ENCODE results near the gene TFB1M.

TFB1M gene

DNA sequence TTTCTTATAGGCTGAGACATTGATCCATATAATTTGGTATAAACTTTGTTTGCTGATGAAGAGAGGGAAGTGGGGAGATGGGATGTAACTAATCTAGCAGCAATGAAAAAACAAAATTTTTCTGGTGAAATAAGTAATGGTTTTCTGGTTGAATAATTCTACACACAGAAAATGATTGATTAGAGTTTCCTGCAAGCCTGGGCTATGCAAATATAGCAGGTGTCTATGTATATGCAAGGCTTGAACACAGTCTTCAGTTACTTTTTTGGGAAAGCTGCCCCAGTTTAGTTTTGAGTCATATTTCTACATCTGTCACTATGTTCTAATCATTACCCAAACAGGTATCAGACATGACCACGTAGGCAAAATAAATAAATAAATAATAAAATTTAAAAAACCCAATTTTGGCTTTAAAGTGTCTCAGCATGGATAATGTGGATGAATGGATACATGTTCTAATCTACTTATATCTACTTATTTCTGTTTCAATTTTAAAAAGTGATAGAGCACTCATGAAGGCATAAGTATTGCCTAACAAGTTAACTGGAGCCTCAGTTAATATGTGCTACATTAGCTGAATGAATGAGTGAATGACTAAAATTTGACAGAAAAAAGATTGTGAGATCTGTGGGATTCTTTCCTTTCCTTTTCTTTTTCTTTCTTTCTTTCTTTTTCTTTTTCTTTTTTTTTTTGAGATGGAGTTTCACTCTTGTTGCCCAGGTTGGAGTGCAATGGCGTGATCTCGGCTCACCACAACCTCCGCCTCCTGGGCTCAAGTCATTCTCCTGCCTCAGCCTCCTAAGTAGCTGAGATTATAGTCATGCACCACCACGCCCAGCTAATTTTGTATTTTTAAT lies 37.2 kb upstream of the TFB1M start:
- POLR2A ChIA-PET, result no interaction called here
- Histone ChIP-seq H3K27ac (ENCODE audit: extremely low read depth, low read depth, low read length) (no peak overlapping the region), H3K4me3 (ENCODE audit: low read depth, low read length) (no peak overlapping the region), H3K9me3 (ENCODE audit: control insufficient read depth, insufficient read depth, low read depth, low read length) (no peaks in the 10 kb centered on the region), H3K36me3 (ENCODE audit: control insufficient read depth in 2 of 2, insufficient read depth in 1 of 2, low read length in 2 of 2) (no peaks in the 10 kb centered on the region), H3K4me1 (ENCODE audit: control insufficient read depth, insufficient read depth, low read length) (no peaks in the 10 kb centered on the region)
- CTCF ChIA-PET, result interaction anchor here (0.6 to 0.7 kb wide), 3 partner anchors 331 to 1739 kb away, joined by 3 to 4 read pairs (median 4); no protein-coding TSS in a partner anchor
- TF ChIP-seq, protein P1, sequence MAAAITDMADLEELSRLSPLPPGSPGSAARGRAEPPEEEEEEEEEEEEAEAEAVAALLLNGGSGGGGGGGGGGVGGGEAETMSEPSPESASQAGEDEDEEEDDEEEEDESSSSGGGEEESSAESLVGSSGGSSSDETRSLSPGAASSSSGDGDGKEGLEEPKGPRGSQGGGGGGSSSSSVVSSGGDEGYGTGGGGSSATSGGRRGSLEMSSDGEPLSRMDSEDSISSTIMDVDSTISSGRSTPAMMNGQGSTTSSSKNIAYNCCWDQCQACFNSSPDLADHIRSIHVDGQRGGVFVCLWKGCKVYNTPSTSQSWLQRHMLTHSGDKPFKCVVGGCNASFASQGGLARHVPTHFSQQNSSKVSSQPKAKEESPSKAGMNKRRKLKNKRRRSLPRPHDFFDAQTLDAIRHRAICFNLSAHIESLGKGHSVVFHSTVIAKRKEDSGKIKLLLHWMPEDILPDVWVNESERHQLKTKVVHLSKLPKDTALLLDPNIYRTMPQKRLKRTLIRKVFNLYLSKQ (tag by site-specific recombination; IDR thresholded peaks at IDR 0.05; ENCODE audit: borderline replicate concordance), result no peak
- TF ChIP-seq ZNF548 (tag by site-specific recombination; IDR thresholded peaks at IDR 0.05) (no peak), SALL2 (tag by site-specific recombination; IDR thresholded peaks at IDR 0.05; ENCODE audit: borderline replicate concordance) (no peak), KLF1 (tag by site-specific recombination; IDR thresholded peaks at IDR 0.05) (no peak), ZNF785 (tag by site-specific recombination; IDR thresholded peaks at IDR 0.05) (no peak), OSR2 (tag by site-specific recombination; IDR thresholded peaks at IDR 0.05) (no peak), ZFP41 (tag by site-specific recombination; IDR thresholded peaks at IDR 0.05; ENCODE audit: borderline replicate concordance) (no peak), ZNF423 (tag by site-specific recombination; IDR thresholded peaks at IDR 0.05) (no peak), KLF16 (tag by site-specific recombination; IDR thresholded peaks at IDR 0.05) (no peak)
- TF ChIP-seq, protein P2, sequence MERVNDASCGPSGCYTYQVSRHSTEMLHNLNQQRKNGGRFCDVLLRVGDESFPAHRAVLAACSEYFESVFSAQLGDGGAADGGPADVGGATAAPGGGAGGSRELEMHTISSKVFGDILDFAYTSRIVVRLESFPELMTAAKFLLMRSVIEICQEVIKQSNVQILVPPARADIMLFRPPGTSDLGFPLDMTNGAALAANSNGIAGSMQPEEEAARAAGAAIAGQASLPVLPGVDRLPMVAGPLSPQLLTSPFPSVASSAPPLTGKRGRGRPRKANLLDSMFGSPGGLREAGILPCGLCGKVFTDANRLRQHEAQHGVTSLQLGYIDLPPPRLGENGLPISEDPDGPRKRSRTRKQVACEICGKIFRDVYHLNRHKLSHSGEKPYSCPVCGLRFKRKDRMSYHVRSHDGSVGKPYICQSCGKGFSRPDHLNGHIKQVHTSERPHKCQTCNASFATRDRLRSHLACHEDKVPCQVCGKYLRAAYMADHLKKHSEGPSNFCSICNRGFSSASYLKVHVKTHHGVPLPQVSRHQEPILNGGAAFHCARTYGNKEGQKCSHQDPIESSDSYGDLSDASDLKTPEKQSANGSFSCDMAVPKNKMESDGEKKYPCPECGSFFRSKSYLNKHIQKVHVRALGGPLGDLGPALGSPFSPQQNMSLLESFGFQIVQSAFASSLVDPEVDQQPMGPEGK (tag by site-specific recombination; IDR thresholded peaks at IDR 0.05), result no peak

DNA sequence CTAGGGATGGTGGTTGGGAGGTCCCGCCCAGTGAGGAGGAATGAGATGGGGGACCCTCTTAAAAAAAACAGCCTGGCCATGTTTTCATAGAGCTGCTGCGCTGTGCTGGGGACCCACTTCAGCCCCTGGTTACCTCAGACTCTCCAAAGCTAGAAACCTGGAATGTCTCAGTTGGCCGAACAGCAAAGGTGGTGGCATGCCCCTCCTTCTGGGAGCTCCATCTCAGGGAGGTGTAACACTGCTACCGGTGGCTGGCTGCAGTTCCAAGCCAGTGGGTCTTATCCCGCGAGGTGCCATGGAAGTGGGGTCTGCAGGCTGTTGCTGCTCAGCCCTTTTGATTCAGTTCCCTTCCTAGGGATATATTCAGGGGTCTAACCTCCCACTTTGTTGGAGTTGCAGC lies 35.7 kb upstream of the TFB1M start:
- POLR2A ChIA-PET, result no interaction called here
- TF ChIP-seq, protein P3, sequence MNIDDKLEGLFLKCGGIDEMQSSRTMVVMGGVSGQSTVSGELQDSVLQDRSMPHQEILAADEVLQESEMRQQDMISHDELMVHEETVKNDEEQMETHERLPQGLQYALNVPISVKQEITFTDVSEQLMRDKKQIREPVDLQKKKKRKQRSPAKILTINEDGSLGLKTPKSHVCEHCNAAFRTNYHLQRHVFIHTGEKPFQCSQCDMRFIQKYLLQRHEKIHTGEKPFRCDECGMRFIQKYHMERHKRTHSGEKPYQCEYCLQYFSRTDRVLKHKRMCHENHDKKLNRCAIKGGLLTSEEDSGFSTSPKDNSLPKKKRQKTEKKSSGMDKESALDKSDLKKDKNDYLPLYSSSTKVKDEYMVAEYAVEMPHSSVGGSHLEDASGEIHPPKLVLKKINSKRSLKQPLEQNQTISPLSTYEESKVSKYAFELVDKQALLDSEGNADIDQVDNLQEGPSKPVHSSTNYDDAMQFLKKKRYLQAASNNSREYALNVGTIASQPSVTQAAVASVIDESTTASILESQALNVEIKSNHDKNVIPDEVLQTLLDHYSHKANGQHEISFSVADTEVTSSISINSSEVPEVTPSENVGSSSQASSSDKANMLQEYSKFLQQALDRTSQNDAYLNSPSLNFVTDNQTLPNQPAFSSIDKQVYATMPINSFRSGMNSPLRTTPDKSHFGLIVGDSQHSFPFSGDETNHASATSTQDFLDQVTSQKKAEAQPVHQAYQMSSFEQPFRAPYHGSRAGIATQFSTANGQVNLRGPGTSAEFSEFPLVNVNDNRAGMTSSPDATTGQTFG (tag by site-specific recombination; IDR thresholded peaks at IDR 0.05; ENCODE audit: borderline replicate concordance), result no peak
- no peak for TF ChIP-seq KLF9 (tag by site-specific recombination; IDR thresholded peaks at IDR 0.05; ENCODE audit: low read depth)
- TF ChIP-seq, protein P4, sequence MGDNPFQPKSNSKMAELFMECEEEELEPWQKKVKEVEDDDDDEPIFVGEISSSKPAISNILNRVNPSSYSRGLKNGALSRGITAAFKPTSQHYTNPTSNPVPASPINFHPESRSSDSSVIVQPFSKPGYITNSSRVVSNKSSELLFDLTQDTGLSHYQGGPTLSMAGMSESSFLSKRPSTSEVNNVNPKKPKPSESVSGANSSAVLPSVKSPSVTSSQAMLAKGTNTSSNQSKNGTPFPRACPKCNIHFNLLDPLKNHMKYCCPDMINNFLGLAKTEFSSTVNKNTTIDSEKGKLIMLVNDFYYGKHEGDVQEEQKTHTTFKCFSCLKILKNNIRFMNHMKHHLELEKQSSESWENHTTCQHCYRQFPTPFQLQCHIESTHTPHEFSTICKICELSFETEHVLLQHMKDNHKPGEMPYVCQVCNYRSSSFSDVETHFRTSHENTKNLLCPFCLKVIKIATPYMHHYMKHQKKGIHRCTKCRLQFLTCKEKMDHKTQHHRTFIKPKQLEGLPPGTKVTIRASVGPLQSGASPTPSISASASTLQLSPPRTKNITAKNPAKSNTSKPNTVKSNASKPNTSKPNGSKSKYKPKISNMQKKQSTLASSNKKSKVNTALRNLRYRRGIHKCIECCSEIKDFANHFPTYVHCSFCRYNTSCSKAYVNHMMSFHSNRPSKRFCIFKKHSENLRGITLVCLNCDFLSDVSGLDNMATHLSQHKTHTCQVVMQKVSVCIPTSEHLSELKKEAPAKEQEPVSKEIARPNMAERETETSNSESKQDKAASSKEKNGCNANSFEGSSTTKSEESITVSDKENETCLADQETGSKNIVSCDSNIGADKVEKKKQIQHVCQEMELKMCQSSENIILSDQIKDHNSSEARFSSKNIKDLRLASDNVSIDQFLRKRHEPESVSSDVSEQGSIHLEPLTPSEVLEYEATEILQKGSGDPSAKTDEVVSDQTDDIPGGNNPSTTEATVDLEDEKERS (tag by site-specific recombination; IDR thresholded peaks at IDR 0.05), result no peak
- no peak for TF ChIP-seq ZNF560 (tag by site-specific recombination; IDR thresholded peaks at IDR 0.05; ENCODE audit: borderline replicate concordance)
- TF ChIP-seq, protein P5, sequence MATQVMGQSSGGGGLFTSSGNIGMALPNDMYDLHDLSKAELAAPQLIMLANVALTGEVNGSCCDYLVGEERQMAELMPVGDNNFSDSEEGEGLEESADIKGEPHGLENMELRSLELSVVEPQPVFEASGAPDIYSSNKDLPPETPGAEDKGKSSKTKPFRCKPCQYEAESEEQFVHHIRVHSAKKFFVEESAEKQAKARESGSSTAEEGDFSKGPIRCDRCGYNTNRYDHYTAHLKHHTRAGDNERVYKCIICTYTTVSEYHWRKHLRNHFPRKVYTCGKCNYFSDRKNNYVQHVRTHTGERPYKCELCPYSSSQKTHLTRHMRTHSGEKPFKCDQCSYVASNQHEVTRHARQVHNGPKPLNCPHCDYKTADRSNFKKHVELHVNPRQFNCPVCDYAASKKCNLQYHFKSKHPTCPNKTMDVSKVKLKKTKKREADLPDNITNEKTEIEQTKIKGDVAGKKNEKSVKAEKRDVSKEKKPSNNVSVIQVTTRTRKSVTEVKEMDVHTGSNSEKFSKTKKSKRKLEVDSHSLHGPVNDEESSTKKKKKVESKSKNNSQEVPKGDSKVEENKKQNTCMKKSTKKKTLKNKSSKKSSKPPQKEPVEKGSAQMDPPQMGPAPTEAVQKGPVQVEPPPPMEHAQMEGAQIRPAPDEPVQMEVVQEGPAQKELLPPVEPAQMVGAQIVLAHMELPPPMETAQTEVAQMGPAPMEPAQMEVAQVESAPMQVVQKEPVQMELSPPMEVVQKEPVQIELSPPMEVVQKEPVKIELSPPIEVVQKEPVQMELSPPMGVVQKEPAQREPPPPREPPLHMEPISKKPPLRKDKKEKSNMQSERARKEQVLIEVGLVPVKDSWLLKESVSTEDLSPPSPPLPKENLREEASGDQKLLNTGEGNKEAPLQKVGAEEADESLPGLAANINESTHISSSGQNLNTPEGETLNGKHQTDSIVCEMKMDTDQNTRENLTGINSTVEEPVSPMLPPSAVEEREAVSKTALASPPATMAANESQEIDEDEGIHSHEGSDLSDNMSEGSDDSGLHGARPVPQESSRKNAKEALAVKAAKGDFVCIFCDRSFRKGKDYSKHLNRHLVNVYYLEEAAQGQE (tag by site-specific recombination; IDR thresholded peaks at IDR 0.05), result no peak
- TF ChIP-seq ZSCAN16 (tag by site-specific recombination; IDR thresholded peaks at IDR 0.05), result no peak
- TF ChIP-seq ZIC2 (tag by site-specific recombination; IDR thresholded peaks at IDR 0.05), result no peak
- TF ChIP-seq, protein P6, sequence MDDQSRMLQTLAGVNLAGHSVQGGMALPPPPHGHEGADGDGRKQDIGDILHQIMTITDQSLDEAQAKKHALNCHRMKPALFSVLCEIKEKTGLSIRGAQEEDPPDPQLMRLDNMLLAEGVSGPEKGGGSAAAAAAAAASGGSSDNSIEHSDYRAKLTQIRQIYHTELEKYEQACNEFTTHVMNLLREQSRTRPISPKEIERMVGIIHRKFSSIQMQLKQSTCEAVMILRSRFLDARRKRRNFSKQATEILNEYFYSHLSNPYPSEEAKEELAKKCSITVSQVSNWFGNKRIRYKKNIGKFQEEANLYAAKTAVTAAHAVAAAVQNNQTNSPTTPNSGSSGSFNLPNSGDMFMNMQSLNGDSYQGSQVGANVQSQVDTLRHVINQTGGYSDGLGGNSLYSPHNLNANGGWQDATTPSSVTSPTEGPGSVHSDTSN (CRISPR knock-in tag; IDR thresholded peaks at IDR 0.05), result no peak
- no peak for TF ChIP-seq ZNF223 (tag by site-specific recombination; IDR thresholded peaks at IDR 0.05)

More for the DNA sequence above, 35.7 kb upstream of the TFB1M start:
- Histone ChIP-seq H3K9me3 (ENCODE audit: control insufficient read depth, insufficient read depth, low read depth, low read length) (no peaks in the 10 kb centered on the region), H3K4me3 (ENCODE audit: low read depth, low read length) (no peak overlapping the region), H3K36me3 (ENCODE audit: control insufficient read depth in 2 of 2, insufficient read depth in 1 of 2, low read length in 2 of 2) (no peaks in the 10 kb centered on the region), H3K27ac (ENCODE audit: extremely low read depth, low read depth, low read length) (no peak overlapping the region), H3K4me1 (ENCODE audit: control insufficient read depth, insufficient read depth, low read length) (no peaks in the 10 kb centered on the region)
- CTCF ChIA-PET, result no interaction called here
